Right lobe of liver (tissue), 4 donors: Measurements from ENCODE around the gene RASA2.

ENCODE experiments used
- POLR2A ChIP-seq: fragments of 450-650 bp; IDR thresholded peaks from one replicate; pipeline ENCODE4 v1.6.1; 2017; ENCODE audit warnings: antibody characterized with exemption, mild to moderate bottlenecking
- TF ChIP-seq, protein P1 (sequence below), 4 donors: fragments of 200-600 bp in 3 of 4; fragments of 450-650 bp in 1 of 4; IDR thresholded peaks; one replicate each; pipeline versions ENCODE4 v1.5.1 to v1.8.0; 2016 to 2022; ENCODE audit warnings: antibody characterized with exemption in 4 of 4, mild to moderate bottlenecking in 2 of 4
- donor health status: DM: no; HTN: no; CAD: no.
- donor health status: DM: no; HTN: no; CAD: no.
- donor health status: DM: no; HTN: yes; CAD: no.

DNA sequence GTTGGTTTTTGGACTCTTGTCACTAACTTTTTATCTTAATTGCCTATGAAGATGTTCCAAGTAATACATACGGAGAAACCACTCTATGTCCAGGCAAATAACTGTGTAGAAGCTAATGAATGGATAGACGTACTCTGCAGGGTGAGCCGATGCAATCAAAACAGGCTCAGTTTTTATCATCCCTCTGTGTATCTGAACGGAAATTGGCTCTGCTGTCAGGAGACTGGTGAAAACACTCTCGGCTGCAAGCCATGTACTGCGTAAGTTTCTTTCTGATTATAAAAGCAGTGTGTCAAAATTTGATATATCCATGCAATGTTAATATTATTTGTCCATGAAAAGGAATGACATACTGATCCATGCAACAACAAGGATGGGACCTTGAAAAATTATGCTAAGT is 121.6 kb downstream of the RASA2 start:
- TF ChIP-seq, protein P1, sequence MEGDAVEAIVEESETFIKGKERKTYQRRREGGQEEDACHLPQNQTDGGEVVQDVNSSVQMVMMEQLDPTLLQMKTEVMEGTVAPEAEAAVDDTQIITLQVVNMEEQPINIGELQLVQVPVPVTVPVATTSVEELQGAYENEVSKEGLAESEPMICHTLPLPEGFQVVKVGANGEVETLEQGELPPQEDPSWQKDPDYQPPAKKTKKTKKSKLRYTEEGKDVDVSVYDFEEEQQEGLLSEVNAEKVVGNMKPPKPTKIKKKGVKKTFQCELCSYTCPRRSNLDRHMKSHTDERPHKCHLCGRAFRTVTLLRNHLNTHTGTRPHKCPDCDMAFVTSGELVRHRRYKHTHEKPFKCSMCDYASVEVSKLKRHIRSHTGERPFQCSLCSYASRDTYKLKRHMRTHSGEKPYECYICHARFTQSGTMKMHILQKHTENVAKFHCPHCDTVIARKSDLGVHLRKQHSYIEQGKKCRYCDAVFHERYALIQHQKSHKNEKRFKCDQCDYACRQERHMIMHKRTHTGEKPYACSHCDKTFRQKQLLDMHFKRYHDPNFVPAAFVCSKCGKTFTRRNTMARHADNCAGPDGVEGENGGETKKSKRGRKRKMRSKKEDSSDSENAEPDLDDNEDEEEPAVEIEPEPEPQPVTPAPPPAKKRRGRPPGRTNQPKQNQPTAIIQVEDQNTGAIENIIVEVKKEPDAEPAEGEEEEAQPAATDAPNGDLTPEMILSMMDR (IDR thresholded peaks at IDR 0.05), result no peak
- no peak for TF ChIP-seq POLR2A
